ENCODE data around the gene ZFP91.

GRCh38 chr11:58659404-58659803 is 80.5 kb downstream of the ZFP91 start:
- TF ChIP-seq EZH2phosphoT487 (IDR thresholded peaks at IDR 0.05; ENCODE audit: insufficient read depth, low read depth): no peak
- no peak for TF ChIP-seq EZH2 (IDR thresholded peaks at IDR 0.05; ENCODE audit: insufficient read depth, poor library complexity, severe bottlenecking)

All from GM23248 (cell line).